Measurements from ENCODE around the gene ANO2. TPM values are rescaled to one million over a fixed set of nuclear protein-coding genes. Genes with fewer than 3 reads are reported as not detected.

Gene ANO2
- total RNA-seq, 4 donors from 2014 or later, result 2.0 to 9.8 (median 4.9) TPM

GRCh38 chr12:5620896-5621295 is 324.2 kb downstream of the ANO2 start:
- DNase-seq (no peak), ATAC-seq (no peak)
- in situ Hi-C loops (cut with MboI; ENCODE audit: low sequenced_read_pairs in 4 of 4) (no loop called here), intact Hi-C loops (cut with DNase I; ENCODE audit: low total_unique reads) (no loop called here)
- H3K27me3 ChIP-seq, result no peaks in the 10 kb centered on the region
- no peaks in the 10 kb centered on the region for H3K36me3 ChIP-seq
- no peaks in the 10 kb centered on the region for H3K9me3 ChIP-seq
- TF ChIP-seq POLR2A (IDR thresholded peaks at IDR 0.05) (no peak), CTCF (IDR thresholded peaks at IDR 0.05 in 4 of 5, conservative IDR thresholded peaks at IDR 0.05 in 1 of 5) (no peak)
- no peaks in the 10 kb centered on the region for H3K4me1 ChIP-seq
- H3K4me3 ChIP-seq, result no peak overlapping the region
- no peak overlapping the region for H3K27ac ChIP-seq

- in situ Hi-C loops (cut with MboI; ENCODE audit: low sequenced_read_pairs in 4 of 4), result no loop called here
- Histone ChIP-seq H3K27ac (no peak overlapping the region), H3K27me3 (no peaks in the 10 kb centered on the region), H3K4me1 (no peaks in the 10 kb centered on the region), H3K36me3 (no peaks in the 10 kb centered on the region), H3K4me3 (no peak overlapping the region), H3K9me3 (no peaks in the 10 kb centered on the region)
- TF ChIP-seq CTCF (IDR thresholded peaks at IDR 0.05 in 4 of 5, conservative IDR thresholded peaks at IDR 0.05 in 1 of 5) (no peak), POLR2A (IDR thresholded peaks at IDR 0.05) (no peak)
- no peak for ATAC-seq
- no peak for DNase-seq
- intact Hi-C loops (cut with DNase I; ENCODE audit: low total_unique reads), result no loop called here
Observed at GRCh38 chr12:5619628-5620027, 325.4 kb downstream of the ANO2 start.

GRCh38 chr12:5616854-5617253 is 328.2 kb downstream of the ANO2 start:
- Histone ChIP-seq H3K4me3 (no peak overlapping the region), H3K36me3 (no peaks in the 10 kb centered on the region), H3K27ac (no peak overlapping the region), H3K9me3 (no peaks in the 10 kb centered on the region), H3K27me3 (no peaks in the 10 kb centered on the region), H3K4me1 (no peaks in the 10 kb centered on the region)
- no peak for DNase-seq
- no peak for ATAC-seq
- intact Hi-C loops (cut with DNase I; ENCODE audit: low total_unique reads), result no loop called here
- in situ Hi-C loops (cut with MboI; ENCODE audit: low sequenced_read_pairs in 4 of 4), result no loop called here
- TF ChIP-seq POLR2A (IDR thresholded peaks at IDR 0.05) (no peak), CTCF (IDR thresholded peaks at IDR 0.05 in 4 of 5, conservative IDR thresholded peaks at IDR 0.05 in 1 of 5) (no peak)

GRCh38 chr12:5615760-5616159 is 329.3 kb downstream of the ANO2 start:
- Histone ChIP-seq H3K9me3 (no peaks in the 10 kb centered on the region), H3K27ac (no peak overlapping the region), H3K4me3 (no peak overlapping the region), H3K27me3 (no peaks in the 10 kb centered on the region), H3K36me3 (no peaks in the 10 kb centered on the region), H3K4me1 (no peaks in the 10 kb centered on the region)
- in situ Hi-C loops (cut with MboI; ENCODE audit: low sequenced_read_pairs in 4 of 4), result no loop called here
- no peak for ATAC-seq
- TF ChIP-seq POLR2A (IDR thresholded peaks at IDR 0.05) (no peak), CTCF (IDR thresholded peaks at IDR 0.05 in 4 of 5, conservative IDR thresholded peaks at IDR 0.05 in 1 of 5) (no peak)
- intact Hi-C loops (cut with DNase I; ENCODE audit: low total_unique reads), result no loop called here
- no peak for DNase-seq

- Histone ChIP-seq H3K4me1 (no peaks in the 10 kb centered on the region), H3K9me3 (no peaks in the 10 kb centered on the region), H3K36me3 (no peaks in the 10 kb centered on the region), H3K27ac (no peak overlapping the region), H3K4me3 (no peak overlapping the region), H3K27me3 (no peaks in the 10 kb centered on the region)
- TF ChIP-seq POLR2A (IDR thresholded peaks at IDR 0.05) (no peak), CTCF (IDR thresholded peaks at IDR 0.05 in 4 of 5, conservative IDR thresholded peaks at IDR 0.05 in 1 of 5) (no peak)
- no peak for ATAC-seq
- no peak for DNase-seq
- in situ Hi-C loops (cut with MboI; ENCODE audit: low sequenced_read_pairs in 4 of 4), result no loop called here
- intact Hi-C loops (cut with DNase I; ENCODE audit: low total_unique reads), result no loop called here
Observed at GRCh38 chr12:5614256-5614655, 330.8 kb downstream of the ANO2 start.
